DOHH2 (cell line): ENCODE results near the gene SPRR5.

Experiments
- H3F3A ChIP-seq: fragments of 200-600 bp; sonication (generic), shearing (Covaris generic); 2 replicates; pipeline ENCODE4 v1.6.0; 2016; ENCODE audit warnings: antibody characterized with exemption, mild to moderate bottlenecking; ENCODE audit not compliant: control insufficient read depth, insufficient read depth
- H3K27ac ChIP-seq: fragments of 200-600 bp; sonication (generic); 2 replicates; pipeline ENCODE4 v1.5.1; 2014; ENCODE audit warnings: low read depth, mild to moderate bottlenecking, low read length, moderate library complexity
- H3K27me3 ChIP-seq: fragments of 200-600 bp; sonication (generic); 2 replicates; pipeline ENCODE4 v1.6.1; 2014; ENCODE audit warnings: mild to moderate bottlenecking, low read length, mixed read lengths; ENCODE audit not compliant: control insufficient read depth
- H3K36me3 ChIP-seq: fragments of 200-600 bp; sonication (generic); 2 replicates; pipeline ENCODE4 v1.6.1; 2014; ENCODE audit warnings: mild to moderate bottlenecking, low read length, moderate library complexity, mixed read lengths; ENCODE audit not compliant: control insufficient read depth
- H3K4me1 ChIP-seq: fragments of 200-600 bp; sonication (generic); 2 replicates; pipeline ENCODE4 v1.6.1; 2014; ENCODE audit warnings: mild to moderate bottlenecking, low read length, mixed read lengths; ENCODE audit not compliant: control insufficient read depth
- H3K4me2 ChIP-seq: fragments of 200-600 bp; sonication (generic); 2 replicates; pipeline ENCODE4 v1.6.0; 2014; ENCODE audit warnings: mild to moderate bottlenecking, low read length, moderate library complexity
- H3K4me3 ChIP-seq: fragments of 200-600 bp; sonication (generic); 2 replicates; pipeline ENCODE4 v1.5.1; 2014; ENCODE audit warnings: mild to moderate bottlenecking, low read length, mixed read lengths
- H3K79me2 ChIP-seq: fragments of 200-600 bp; sonication (generic); 2 replicates; pipeline ENCODE4 v1.6.1; 2014; ENCODE audit warnings: mild to moderate bottlenecking, low read length, mixed read lengths; ENCODE audit not compliant: control insufficient read depth
- H3K9me2 ChIP-seq: fragments of 200-600 bp; sonication (generic); replicated peaks from 2 replicates; pipeline ENCODE4 v1.6.1; 2014; ENCODE audit warnings: mild to moderate bottlenecking, low read length, mixed read lengths; ENCODE audit not compliant: control insufficient read depth
- H3K9me3 ChIP-seq: fragments of 200-600 bp; sonication (generic); 2 replicates; pipeline ENCODE4 v1.6.1; 2014; ENCODE audit warnings: antibody characterized with exemption, low read length, mixed read lengths; ENCODE audit not compliant: control insufficient read depth, insufficient read depth
- H4K20me1 ChIP-seq: fragments of 200-600 bp; sonication (generic); 2 replicates; pipeline ENCODE4 v1.6.0; 2014; ENCODE audit warnings: low read depth, mild to moderate bottlenecking, antibody characterized with exemption, low read length, moderate library complexity; ENCODE audit not compliant: control insufficient read depth, insufficient read depth
- CTCF ChIP-seq: fragments of 200-600 bp; sonication (generic); IDR thresholded peaks from one replicate; pipeline ENCODE4 v1.5.1; 2014; ENCODE audit warnings: antibody characterized with exemption, mild to moderate bottlenecking, low read depth, low read length; ENCODE audit not compliant: poor library complexity, severe bottlenecking
- EZH2phosphoT487 ChIP-seq: fragments of 200-600 bp; sonication (generic); IDR thresholded peaks from 2 replicates; pipeline ENCODE4 v1.6.1; 2017; ENCODE audit warnings: borderline replicate concordance, mild to moderate bottlenecking, antibody characterized with exemption, low read length, moderate library complexity, mixed read lengths

SPRR5 gene

GRCh38 chr1:152962876-152963415, 15.9 kb downstream of the SPRR5 start:
- no peak overlapping the region for H3K4me2 ChIP-seq
- TF ChIP-seq CTCF (no peak), EZH2phosphoT487 (no peak)
- no peaks in the 10 kb centered on the region for H3K36me3 ChIP-seq
- H3K4me1 ChIP-seq = no peaks in the 10 kb centered on the region
- H3K9me3 ChIP-seq = no peaks in the 10 kb centered on the region
- no peaks in the 10 kb centered on the region for H3F3A ChIP-seq
- H3K27ac ChIP-seq = no peak overlapping the region
- no peaks in the 10 kb centered on the region for H3K79me2 ChIP-seq
- no peaks in the 10 kb centered on the region for H3K9me2 ChIP-seq
- H4K20me1 ChIP-seq = no peaks in the 10 kb centered on the region
- peaks cover 13% of the 10 kb centered on the region; the same call in 1 of the 2 replicates for H3K27me3 ChIP-seq
- H3K4me3 ChIP-seq = no peak overlapping the region

GRCh38 chr1:152964536-152964935, 17.5 kb downstream of the SPRR5 start:
- no peaks in the 10 kb centered on the region for H3K4me1 ChIP-seq
- H3K27ac ChIP-seq = no peak overlapping the region
- peaks cover 13% of the 10 kb centered on the region; the same call in 1 of the 2 replicates for H3K27me3 ChIP-seq
- H3K9me2 ChIP-seq = no peaks in the 10 kb centered on the region
- no peaks in the 10 kb centered on the region for H4K20me1 ChIP-seq
- H3K79me2 ChIP-seq = no peaks in the 10 kb centered on the region
- no peaks in the 10 kb centered on the region for H3F3A ChIP-seq
- H3K4me2 ChIP-seq = no peak overlapping the region
- no peaks in the 10 kb centered on the region for H3K9me3 ChIP-seq
- TF ChIP-seq EZH2phosphoT487 (no peak), CTCF (no peak)
- no peaks in the 10 kb centered on the region for H3K36me3 ChIP-seq
- no peak overlapping the region for H3K4me3 ChIP-seq

GRCh38 chr1:152965853-152966252, 18.8 kb downstream of the SPRR5 start:
- Histone ChIP-seq H3K9me3 (no peaks in the 10 kb centered on the region), H3K4me1 (no peaks in the 10 kb centered on the region), H3K4me2 (no peak overlapping the region), H4K20me1 (no peaks in the 10 kb centered on the region), H3F3A (no peaks in the 10 kb centered on the region), H3K27me3 (peaks cover 13% of the 10 kb centered on the region; the same call in 1 of the 2 replicates), H3K9me2 (no peaks in the 10 kb centered on the region), H3K79me2 (no peaks in the 10 kb centered on the region), H3K36me3 (no peaks in the 10 kb centered on the region), H3K27ac (no peak overlapping the region), H3K4me3 (no peak overlapping the region)
- no peak for TF ChIP-seq CTCF
- TF ChIP-seq EZH2phosphoT487 = no peak
